ENCODE data around the gene THBS2.
"Not testable (repeated sequence)": the region's sequence is repeated elsewhere in the genome, so short reads cannot be mapped to it uniquely, and the experiment has no call there.

THBS2 gene

GRCh38 chr6:169185011-169185521, 68.6 kb downstream of the THBS2 start:
- DNase-seq (ENCODE audit: low read depth, low spot score): no peak

DNA sequence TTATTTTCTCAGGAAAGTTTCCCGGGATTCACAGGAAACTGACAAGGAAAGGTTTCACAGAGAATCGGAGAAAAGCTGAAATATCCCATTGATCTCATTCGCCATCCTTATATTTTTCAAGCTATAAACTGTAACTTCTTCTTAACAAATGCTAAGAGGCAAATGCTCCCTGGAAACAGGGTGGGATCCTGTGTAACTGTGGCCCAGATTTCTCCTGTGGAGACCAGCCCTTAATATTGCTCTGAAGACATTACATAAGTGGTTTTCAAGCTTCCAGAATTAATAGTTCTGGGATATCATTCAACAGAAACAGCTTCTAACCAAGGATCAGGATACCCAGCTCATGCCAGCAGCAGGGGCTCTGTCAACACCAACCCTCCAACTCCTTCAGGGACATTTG, 69.2 kb downstream of the THBS2 start:
- no peak for DNase-seq (ENCODE audit: low read depth, low spot score)

DNA sequence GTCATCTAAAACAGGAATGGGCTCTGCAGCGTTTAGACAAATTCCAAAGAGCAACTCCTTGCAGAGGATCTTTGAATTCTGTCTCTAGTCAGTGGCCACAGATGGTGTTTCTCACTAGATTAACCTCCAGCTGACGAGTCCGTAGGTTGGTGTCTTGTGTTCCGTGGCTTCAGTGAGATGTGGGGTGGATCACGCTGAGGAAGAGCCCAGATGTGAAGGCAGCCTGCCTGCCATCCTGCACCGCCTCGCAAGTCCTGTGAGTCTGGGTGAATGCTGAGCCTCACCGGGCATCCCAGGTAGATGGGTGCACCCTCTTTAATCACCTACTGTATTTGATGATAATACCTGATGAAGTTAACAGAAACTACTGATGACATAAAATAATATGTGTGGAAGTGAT, 70.4 kb downstream of the THBS2 start:
- no peak for DNase-seq (ENCODE audit: low read depth, low spot score)

DNA sequence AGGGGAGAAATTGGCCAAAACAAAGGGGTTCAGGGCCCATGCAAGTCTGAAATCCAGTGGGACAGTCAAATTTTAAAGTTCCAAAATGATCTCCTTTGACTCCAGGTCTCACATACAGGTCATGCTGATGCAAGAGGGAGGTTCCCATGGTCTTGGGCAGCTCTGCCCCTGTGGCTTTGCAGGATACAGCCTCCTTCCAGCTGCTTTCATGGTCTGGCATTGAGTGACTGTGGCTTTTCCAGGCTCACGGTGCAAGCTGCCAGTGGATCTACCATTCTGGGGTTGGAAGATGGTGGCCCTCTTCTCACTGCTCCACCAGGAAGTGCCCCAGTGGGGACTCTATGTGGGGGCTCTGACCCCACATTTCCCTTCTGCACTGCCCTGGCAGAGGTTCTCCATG, 73.8 kb downstream of the THBS2 start:
- not testable (repeated sequence) for DNase-seq (ENCODE audit: low read depth, low spot score)

DNA sequence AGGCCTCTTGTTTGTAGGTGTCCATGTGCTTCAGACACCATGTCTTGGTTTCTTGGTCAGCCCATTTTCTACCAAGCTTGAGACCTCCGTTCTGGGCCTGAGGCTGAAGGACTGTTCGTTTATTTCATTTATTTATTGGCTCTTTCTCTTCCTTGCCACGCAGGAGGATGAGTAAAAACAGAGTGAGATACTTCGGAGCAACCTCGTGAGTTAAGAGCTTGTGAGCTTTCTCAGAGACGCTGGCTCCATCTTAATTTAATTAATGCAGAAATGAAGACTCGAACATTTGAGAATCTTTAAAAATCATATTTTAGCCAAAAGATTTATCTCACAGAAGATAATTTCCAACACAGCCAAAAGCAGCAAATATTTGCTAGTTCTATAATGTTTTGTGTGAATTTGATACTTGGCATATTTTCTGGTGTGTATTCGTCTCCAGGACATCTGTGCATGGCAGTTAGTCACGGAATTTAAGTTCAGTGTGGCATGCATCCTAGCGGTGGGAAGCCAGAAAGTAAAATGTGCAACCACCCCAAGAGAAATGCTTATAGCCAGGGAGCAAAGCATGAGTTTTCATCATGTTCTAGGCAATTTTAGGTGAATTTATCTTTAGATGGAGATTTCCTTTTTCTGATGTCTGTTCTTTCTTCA, 76.0 kb downstream of the THBS2 start:
- DNase-seq (ENCODE audit: low read depth, low spot score): no peak

DNA sequence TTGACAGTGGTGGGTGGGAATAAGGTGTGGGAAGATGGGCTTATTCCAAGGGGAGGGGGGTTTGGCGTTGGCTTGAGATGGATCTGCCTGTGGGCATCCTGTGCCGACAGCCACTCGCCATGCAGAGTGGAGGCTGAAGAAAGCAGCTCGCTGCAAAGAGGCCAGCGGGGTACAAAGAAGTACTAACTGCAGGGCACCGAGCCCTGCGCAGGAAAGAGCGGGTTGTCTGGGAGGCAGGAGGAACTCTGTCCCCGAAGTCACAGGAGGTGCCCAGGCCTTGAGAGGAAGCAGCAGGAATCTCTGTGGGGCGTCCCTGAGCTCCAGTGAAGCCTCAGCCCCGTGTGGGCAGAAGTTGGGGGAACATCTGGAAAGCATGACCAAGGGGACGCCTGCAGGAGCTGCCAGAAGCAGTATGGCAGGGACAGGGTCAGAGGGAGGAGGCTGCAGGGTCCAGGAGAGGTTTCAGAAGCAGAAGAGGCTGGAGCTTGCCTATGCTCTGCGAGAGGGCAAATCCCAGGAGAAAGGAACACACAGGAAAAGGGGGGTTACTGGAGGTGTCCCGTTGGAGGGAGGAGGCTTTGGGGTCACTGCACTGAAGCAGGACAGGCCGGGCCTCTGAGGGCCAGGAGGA, 77.2 kb downstream of the THBS2 start:
- DNase-seq (ENCODE audit: low read depth, low spot score): no peak

- DNase-seq (ENCODE audit: low read depth, low spot score): no peak
Measured at GRCh38 chr6:169175360-169175887, 78.2 kb downstream of the THBS2 start.

GRCh38 chr6:169174516-169175359, 78.9 kb downstream of the THBS2 start:
- DNase-seq (ENCODE audit: low read depth, low spot score): no peak

DNA sequence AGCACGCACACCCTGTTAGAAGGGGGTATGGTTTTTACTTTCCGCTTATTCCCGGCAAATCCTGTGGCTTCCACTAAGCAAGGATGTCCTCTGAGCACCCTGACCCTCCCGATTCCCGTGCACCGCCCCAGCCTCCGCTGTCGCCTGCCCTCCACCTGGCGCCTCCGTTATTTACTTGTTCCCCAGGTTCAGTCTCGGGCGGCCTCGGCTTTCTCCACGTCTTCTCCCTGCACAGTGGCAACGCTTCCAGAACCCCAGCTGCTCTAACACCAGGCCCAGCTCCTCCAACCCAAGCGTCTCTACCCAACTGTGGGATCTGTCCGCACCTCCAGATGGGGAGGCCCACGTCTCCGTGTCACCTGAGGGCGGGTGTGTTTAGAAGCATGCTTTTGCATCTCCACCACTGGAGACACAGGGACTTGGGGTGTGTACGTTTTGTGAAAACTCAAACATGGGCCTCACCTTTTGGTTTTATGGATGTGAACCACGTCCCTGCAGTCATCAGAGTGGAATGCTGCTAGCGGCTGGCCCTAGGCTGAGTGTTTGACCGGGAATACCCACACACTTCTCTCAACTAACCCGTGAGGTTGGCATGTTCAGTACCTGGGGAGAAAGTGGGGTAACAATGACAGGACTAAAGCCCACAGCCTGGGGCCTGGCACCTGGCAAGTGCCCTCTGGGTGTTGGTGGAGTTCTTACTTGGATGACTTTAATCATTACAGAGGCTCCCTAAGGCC, 79.9 kb downstream of the THBS2 start:
- DNase-seq (ENCODE audit: low read depth, low spot score): peak; percentile 33

GRCh38 chr6:169172946-169173345, 80.7 kb downstream of the THBS2 start:
- no peak for DNase-seq (ENCODE audit: low read depth, low spot score)

GRCh38 chr6:169172456-169172855, 81.2 kb downstream of the THBS2 start:
- DNase-seq (ENCODE audit: low read depth, low spot score): peak; percentile 55

DNA sequence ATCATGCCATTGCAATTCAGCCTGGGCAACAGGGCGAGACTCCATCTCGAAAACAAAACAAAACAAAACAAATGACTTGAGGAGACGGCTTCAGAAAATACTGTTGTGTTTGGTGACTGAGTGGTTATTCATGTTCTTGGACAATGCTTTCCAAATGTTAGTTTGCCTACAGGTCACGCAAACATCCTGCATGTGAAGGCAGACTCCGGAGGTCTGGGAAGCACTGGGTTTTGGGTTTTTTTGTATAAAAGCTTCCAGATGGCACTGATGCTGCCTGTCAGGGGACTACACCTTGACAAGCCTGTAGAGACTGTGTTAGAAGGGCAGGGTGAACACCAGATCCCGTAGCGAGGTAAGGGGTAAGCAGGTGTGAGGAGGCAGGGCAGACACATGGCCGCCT, 81.7 kb downstream of the THBS2 start:
- DNase-seq (ENCODE audit: low read depth, low spot score): no peak

DNA sequence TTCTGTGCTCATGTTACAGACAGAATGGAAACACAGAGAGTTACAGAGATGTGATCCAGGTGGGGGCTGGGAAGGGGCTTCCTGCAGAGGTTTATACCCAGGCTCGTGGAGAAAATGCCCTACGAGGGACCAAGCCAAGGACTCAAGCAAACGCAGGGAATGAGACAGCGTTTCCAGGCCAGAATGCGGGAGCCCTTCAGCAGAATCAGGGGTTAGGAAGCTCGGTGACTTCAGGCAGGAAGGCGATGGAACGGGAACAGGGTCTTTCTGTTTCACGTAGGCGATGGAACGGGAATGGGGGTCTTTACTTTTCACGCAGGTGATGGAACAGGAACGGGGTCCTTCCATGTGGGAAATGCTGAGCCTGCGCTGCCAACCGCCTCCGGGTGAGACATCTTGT, 82.6 kb downstream of the THBS2 start:
- no peak for DNase-seq (ENCODE audit: low read depth, low spot score)

DNA sequence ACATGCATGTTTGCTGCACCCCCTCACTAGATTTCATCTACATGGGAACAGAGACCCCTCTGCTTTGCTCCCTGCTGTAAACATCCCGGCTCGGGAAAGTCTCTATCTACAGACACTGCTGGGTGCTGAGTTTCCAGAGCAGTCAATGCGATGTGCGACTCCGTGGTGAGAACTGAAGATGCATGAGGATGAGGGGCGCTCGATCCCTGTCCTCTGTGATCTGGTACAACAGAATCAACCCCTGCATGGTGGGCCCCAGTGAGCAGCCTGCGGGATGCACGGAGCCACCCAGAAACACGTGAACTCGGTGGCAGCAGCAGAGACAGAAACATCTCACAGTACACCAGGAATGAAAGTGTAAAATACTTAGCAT, 83.1 kb downstream of the THBS2 start:
- DNase-seq (ENCODE audit: low read depth, low spot score): no peak

DNA sequence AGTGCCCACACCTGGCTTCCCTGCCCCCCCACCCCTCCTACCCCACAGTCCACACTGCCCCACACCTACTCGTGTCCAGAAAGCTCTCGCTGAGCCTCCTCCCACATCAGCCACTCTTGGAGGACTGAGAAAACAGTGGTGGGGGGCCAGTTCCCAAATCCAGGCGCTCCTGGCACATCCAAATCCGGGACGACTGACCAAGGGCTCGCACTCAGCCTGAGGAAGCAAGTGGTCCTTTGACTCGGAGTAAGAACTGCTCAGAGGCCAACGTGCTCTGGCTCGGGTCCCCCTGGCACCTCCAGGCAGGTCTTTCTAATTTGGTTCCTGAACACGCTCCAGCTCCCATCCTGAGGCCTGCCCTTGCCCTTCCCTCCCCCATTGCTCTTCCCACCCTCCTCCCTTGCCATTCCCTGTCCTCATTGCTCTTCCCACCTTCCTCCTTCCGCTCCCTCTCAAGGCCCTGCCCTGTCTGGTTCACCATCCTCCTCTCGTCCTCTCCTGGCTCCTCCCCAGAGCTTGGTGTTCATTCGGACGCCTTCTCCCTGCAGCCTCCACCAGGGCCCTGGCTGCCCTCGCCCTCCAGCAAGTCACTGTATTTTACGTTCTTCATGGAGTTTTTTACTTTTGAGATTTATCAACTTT, 83.6 kb downstream of the THBS2 start:
- no peak for DNase-seq (ENCODE audit: low read depth, low spot score)

DNA sequence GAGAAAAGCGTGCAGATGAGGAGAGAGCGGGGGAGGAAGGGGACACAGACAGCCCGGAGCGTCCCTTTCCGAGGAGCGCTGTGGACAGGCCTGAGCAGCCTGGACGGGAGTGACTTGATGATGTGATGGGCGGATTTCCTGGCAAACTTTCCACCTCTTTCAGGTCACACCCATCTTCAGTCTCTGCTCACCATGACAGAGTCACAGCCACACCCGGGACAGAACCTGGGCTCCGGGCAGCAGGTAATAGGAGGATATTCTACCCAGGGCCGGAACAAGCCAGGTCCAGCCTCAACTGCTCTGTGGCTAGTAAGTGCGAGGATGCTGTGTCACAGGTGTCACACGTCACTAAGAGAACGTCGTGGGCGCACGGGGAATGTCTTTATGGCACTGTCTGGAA, 84.3 kb downstream of the THBS2 start:
- no peak for DNase-seq (ENCODE audit: low read depth, low spot score)

- no peak for DNase-seq (ENCODE audit: low read depth, low spot score)
Measured at GRCh38 chr6:169168706-169169105, 84.9 kb downstream of the THBS2 start.

DNA sequence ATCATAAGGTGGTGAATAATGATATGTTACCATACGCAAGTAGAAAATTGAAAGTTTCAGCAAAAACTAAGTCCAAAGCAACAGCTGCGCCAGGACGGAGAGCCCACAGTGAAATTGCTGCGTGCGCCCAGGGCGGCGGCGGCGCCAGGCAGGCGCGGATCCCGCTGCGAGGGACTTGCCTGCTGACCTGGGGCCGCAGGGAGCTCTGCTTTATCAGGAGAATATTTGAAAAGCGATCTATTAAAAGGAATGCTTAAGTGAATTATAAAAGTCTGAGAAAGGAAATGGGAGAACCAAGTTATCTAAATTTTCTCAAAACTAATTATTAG, 85.4 kb downstream of the THBS2 start:
- DNase-seq (ENCODE audit: low read depth, low spot score): no peak

GRCh38 chr6:169167581-169168301, 85.9 kb downstream of the THBS2 start:
- peak; percentile 83 for DNase-seq (ENCODE audit: low read depth, low spot score)

DNA sequence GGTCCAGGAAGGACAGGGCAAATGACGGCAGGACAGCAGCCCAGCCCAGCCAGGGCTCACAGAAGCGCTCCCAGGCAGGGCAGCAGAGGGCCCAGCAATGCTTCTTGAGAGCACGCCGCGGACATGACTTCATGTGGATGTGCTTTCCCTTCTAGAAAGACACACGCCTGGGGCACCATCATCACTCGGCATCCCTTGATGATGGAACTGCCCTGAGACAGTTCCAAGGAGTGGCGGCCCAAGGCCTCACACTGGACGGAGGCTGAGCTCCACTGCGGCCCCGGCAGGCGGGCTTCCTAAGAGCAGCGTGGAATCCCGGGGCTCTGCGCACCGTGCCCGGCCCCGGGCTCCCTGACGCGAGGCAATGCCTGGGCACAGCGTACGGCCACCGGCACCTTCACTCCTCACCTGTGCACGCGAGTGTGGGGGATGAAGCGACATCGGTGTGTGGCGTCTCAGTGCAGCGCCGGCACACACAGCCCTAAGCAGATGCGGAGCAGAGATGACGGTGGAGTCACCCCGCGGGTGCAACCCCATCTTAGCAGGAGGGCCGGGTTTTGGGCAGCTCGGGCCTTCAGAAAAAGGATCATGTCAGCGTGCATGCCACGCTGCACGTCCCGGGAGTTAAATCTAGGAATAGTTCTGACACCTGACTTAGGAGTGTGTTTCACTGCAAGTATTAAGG, 86.6 kb downstream of the THBS2 start:
- DNase-seq (ENCODE audit: low read depth, low spot score): no peak
